ENCODE results near the gene ZCCHC12. TPM values are rescaled to one million over a fixed set of nuclear protein-coding genes. Genes with fewer than 3 reads are reported as not detected.

Gene ZCCHC12
- total RNA-seq, 1 experiment from 2014 or later = 2.6 TPM

DNA sequence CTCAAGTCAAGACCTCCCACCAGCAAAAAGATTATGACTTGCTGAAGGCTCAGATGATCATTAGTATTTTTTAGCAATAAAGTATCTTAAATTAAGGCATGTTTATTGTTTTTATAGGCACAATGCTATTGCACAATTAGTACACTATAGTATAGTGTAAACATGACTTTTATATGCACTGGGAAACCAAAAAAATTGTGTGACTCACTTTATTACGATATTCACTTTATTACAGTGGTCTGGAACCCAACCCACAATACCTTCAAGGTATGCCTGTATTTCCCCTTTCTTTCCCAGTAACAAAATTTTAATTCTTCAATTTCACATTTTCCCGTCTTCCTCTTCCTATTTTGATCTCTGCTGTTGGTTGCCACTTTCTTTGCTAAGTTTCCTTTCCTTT, 37.7 kb downstream of the ZCCHC12 start:
- no peak overlapping the region for H2BK12ac ChIP-seq (ENCODE audit: insufficient read length, low read depth, low read length)
- H3K14ac ChIP-seq (ENCODE audit: insufficient read depth, low read length) = no peak overlapping the region
- no peak for DNase-seq
- no peak overlapping the region for H2AFZ ChIP-seq (ENCODE audit: low read length)
- no peak overlapping the region for H3K56ac ChIP-seq (ENCODE audit: insufficient read length, low read depth, low read length)
- no peaks in the 10 kb centered on the region for H3K4me1 ChIP-seq (ENCODE audit: insufficient read depth, low read length)
- H4K20me1 ChIP-seq (ENCODE audit: control insufficient read depth, insufficient read depth, insufficient read length) = no peaks in the 10 kb centered on the region
- H3K27me3 ChIP-seq (ENCODE audit: insufficient read depth, low read length) = no peaks in the 10 kb centered on the region
- no peak overlapping the region for H2AK5ac ChIP-seq (ENCODE audit: insufficient read length, low read length)
- TF ChIP-seq, protein P1, sequence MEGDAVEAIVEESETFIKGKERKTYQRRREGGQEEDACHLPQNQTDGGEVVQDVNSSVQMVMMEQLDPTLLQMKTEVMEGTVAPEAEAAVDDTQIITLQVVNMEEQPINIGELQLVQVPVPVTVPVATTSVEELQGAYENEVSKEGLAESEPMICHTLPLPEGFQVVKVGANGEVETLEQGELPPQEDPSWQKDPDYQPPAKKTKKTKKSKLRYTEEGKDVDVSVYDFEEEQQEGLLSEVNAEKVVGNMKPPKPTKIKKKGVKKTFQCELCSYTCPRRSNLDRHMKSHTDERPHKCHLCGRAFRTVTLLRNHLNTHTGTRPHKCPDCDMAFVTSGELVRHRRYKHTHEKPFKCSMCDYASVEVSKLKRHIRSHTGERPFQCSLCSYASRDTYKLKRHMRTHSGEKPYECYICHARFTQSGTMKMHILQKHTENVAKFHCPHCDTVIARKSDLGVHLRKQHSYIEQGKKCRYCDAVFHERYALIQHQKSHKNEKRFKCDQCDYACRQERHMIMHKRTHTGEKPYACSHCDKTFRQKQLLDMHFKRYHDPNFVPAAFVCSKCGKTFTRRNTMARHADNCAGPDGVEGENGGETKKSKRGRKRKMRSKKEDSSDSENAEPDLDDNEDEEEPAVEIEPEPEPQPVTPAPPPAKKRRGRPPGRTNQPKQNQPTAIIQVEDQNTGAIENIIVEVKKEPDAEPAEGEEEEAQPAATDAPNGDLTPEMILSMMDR (conservative IDR thresholded peaks at IDR 0.05) = no peak
- WGBS (ENCODE audit: extremely low coverage, insufficient read length, low lambda C conversion rate) = no CpG with 5 or more reads among the region's 2 CpGs
- H3K79me1 ChIP-seq (ENCODE audit: insufficient read depth, low read depth, low read length, poor library complexity, severe bottlenecking) = no peaks in the 10 kb centered on the region
- Mint-ChIP-seq H3K4me1 (no peaks in the 10 kb centered on the region), H3K36me3 (ENCODE audit: insufficient read depth in 1 of 3, low read depth in 3 of 3) (peaks cover 0 to 7% (median 2%) of the 10 kb centered on the region in 3 experiments; a peak in 4 of 7 replicates), H3K27me3 (ENCODE audit: low read depth) (peaks cover 5% of the 10 kb centered on the region), H3K27ac (no peak overlapping the region), H3K4me3 (no peak overlapping the region), H3K9me3 (peaks cover 41 to 64% of the 10 kb centered on the region in 2 experiments)
- H2BK20ac ChIP-seq (ENCODE audit: low read depth, low read length, poor library complexity, severe bottlenecking) = no peak overlapping the region
- H2BK120ac ChIP-seq (ENCODE audit: low read depth, low read length, poor library complexity, severe bottlenecking) = no peak overlapping the region
- H4K91ac ChIP-seq (ENCODE audit: insufficient read length, low read depth, low read length) = no peak overlapping the region
- H3K18ac ChIP-seq (ENCODE audit: insufficient read length, low read depth, low read length) = no peak overlapping the region
- H3K9ac ChIP-seq (ENCODE audit: extremely low read depth, insufficient read length, low read length) = no peak overlapping the region
- H3K23me2 ChIP-seq (ENCODE audit: insufficient read length, low read depth, low read length, poor library complexity, severe bottlenecking) = no peaks in the 10 kb centered on the region
- H3K4ac ChIP-seq (ENCODE audit: low read depth, low read length) = no peak overlapping the region
- no peak overlapping the region for H2BK15ac ChIP-seq (ENCODE audit: low read depth, low read length)
- peaks cover 42% of the 10 kb centered on the region for H3K9me3 ChIP-seq (ENCODE audit: control insufficient read depth, low read depth, low read length)
- H2BK5ac ChIP-seq (ENCODE audit: insufficient read length, low read length) = no peak overlapping the region
- H4K5ac ChIP-seq (ENCODE audit: insufficient read length, low read depth, low read length) = no peak overlapping the region
- H4K8ac ChIP-seq (replicated peaks; ENCODE audit: insufficient read length, low read depth, low read length) = no peak overlapping the region
- no peak overlapping the region for H3K27ac ChIP-seq (ENCODE audit: insufficient read length, low read depth, low read length)
- H3K4me2 ChIP-seq (ENCODE audit: insufficient read depth, insufficient read length, low read length) = no peak overlapping the region
- H3K79me2 ChIP-seq (ENCODE audit: insufficient read depth, low read length) = no peaks in the 10 kb centered on the region
- no peak overlapping the region for H3K23ac ChIP-seq (ENCODE audit: insufficient read length, low read depth, low read length)
- H3T11ph ChIP-seq (ENCODE audit: low read length) = no peak overlapping the region
